HG02870 (cell line): ENCODE measurements around the gene SPOPL.
A peak's percentile ranks its signal among the peaks of the same experiment; 100 is the strongest.
"Not testable (repeated sequence)": the region's sequence is repeated elsewhere in the genome, so short reads cannot be mapped to it uniquely, and the experiment has no call there.

Experiments used
- ATAC-seq: cut with Tn5 transposase; IDR thresholded peaks from one replicate; pipeline ENCODE4 v1.9.1; 2021; ENCODE audit warnings: mild to moderate bottlenecking, moderate library complexity; ENCODE audit not compliant: unreplicated experiment

SPOPL gene

GRCh38 chr2:138501425-138502254 is at the start of gene SPOPL:
Gene SPOPL, plus strand, starts transcription at chr2:138501770. Its CDS starts 48,447 bp downstream, at chr2:138550217.
- ATAC-seq: peak; percentile 65

GRCh38 chr2:138452324-138452723 is 49.2 kb upstream of the SPOPL start:
- ATAC-seq: no peak

DNA sequence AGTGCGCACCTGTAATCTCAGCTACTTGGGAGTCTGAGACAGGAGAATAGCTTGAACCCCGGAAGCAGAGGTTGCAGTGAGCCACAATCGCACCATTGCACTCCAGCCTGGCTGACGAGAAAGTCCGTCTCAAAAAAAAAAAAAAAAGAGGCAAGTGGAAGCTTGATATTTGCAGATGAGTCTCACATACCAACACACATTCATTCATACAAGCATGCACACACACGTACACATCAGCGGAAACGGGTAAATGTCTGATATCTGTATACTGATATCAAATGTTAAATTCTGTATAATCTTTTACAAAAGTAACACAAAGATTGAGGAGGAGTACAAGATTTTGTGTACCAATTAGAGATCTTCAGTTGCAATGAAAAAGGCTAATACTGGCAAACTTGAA is 47.8 kb upstream of the SPOPL start:
- ATAC-seq: no peak

GRCh38 chr2:138454761-138455160 is 46.8 kb upstream of the SPOPL start:
- no peak for ATAC-seq

DNA sequence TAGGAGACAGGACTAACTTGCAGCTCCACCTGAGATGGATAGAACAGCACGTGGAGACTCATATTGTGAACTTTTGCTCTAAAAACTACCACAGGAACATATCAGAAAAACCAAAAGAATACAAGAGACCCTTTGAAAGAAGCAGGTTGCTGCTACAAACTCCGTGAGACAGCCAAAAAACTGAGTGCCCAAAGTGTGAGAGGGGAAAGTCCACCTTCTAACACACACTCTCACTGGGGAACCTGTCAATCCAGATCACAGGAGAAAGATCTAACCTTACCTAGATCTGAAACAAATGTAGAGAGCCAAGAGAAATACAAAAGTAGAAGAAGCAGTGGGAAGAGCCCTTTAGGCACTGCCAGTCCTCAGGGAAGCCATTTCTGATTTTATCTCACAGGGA is 46.3 kb upstream of the SPOPL start:
- ATAC-seq: no peak

GRCh38 chr2:138455691-138456090 is 45.9 kb upstream of the SPOPL start:
- ATAC-seq: no peak

GRCh38 chr2:138462689-138463088 is 38.9 kb upstream of the SPOPL start:
- not testable (repeated sequence) for ATAC-seq

DNA sequence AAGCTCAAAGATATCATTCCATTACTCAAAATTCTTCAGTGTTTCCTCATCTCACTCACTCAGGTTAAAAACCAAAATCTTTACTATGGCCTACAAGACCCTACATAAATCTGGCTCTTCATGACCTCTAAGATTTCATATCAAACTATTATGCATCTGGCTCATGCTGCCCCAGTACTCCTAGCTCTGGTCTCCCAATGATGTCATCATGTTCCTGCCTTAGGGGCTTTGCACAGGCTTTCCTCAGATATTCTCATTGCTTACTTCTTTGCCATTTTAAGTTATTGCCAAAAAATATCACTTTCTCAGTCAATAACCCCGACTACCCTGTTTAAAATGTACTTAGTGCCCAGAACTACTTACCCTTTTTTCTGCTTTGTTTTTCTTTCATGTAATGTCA is 33.0 kb upstream of the SPOPL start:
- ATAC-seq: no peak

- no peak for ATAC-seq
Measured at GRCh38 chr2:138469411-138469810, 32.2 kb upstream of the SPOPL start.

GRCh38 chr2:138470941-138471340 is 30.6 kb upstream of the SPOPL start:
- no peak for ATAC-seq

DNA sequence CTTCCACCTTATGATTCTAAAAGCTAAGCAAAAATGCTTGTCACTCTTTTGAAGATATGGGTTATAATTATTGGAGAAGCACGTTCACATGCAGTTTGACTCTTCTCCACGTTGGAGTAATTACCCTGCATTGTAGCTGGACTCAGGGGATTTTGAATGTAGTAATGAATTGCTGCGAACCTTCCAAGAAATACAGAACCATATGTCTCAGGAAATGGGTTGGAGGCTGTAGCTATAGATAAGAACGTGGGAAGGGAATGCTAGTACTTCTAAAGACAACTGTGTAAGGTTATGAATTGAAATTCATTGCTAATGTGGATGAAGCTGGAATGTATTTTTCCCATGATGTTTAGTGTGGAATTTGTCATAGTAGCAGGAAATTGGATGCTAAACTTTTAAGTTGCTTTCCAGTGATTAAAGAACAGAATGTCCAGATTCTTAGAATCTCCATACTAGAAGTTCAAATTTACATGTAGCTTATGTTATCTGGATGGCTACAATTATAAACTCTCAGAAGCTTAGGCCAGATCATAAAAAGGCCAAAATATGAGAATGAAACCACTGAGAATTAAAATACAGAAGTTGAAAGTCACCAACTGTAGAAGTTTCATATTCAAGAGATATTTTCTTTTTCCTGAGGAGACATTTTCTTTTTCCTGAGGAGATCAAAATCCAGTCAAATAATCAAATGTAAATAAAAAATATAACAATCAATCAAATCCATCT is 27.3 kb upstream of the SPOPL start:
- ATAC-seq: no peak

DNA sequence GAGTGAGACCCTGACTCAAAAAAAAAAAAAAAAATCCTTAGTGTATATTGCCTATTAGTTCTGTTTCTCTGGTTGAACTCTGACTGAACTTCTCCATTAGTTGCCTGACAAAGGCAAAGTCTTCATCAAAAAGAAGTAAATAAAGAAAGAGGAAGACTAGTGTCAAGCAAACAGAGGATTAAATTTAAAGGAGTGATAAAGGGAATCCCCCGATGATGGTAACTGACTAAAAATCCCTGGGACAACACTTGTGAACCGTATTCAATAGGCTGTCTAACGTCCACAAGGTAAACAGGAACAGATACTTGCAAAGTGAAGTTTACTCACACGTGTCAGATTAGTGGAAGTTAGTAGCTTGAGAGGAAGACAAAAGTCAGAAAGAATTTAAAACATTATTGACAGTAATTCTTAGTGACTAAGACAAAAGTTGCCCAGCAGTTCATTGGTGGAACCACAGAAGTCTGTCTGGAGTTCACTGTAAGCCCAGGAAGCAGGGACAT is 26.2 kb upstream of the SPOPL start:
- ATAC-seq: peak; percentile 94

- no peak for ATAC-seq
Measured at GRCh38 chr2:138476186-138476585, 25.4 kb upstream of the SPOPL start.

DNA sequence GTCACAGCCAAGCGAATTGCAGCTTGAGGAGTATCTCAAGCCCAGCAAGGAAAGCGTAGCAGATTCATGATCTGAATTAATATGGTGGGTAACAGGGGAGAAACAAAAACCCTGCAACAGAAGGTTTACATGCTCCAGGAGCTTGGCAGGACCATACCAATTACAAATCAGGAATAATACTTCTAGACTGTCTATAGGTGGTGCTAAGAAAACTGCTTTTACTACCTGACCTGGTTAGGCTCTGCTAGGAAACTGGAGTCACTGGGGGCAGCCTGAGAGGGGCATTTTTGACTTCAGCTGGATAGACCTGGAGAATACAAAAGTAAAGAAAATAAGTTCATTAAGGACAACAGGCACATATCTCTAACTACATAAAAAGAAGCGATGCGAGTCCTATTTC is 24.6 kb upstream of the SPOPL start:
- no peak for ATAC-seq

GRCh38 chr2:138482796-138483195 is 18.8 kb upstream of the SPOPL start:
- ATAC-seq: not testable (repeated sequence)

DNA sequence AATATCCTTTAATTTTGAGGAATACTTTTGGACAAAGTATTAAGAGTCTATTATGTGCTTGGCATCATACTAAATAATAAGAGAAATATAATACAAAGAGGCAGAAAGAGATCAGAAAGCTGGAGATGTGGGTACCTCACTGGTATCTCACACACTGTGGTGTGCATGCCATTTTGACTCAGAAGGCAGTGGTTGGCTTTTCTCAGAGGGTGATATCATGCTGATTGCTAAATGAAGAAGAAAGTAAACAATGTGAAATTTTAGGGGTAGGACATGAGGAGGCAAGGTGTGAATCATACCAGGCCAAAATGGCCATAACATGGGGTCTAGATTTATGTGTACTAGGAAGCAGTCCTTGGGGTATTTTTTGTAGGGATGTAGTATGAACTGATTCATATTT is 16.6 kb upstream of the SPOPL start:
- no peak for ATAC-seq

- no peak for ATAC-seq
Measured at GRCh38 chr2:138486363-138487198, 15.0 kb upstream of the SPOPL start.

GRCh38 chr2:138490673-138491494 is 10.7 kb upstream of the SPOPL start:
- ATAC-seq: no peak

DNA sequence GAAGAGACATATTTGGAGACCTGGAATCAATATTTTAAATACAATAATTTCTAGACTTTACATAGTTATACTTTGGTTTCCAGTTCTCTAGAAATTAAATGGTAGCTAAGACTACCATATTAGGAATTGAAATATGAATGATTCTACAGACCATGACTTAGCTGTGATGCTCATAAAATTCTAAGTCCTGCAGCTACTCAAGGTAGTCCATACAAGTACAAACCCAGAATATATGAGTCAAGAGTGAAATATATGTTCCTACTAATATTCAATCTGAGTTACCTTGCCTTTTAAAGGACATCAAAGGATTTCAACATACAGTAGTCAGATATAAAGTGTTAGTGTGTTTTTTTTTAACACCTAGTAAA is 10.1 kb upstream of the SPOPL start:
- no peak for ATAC-seq

DNA sequence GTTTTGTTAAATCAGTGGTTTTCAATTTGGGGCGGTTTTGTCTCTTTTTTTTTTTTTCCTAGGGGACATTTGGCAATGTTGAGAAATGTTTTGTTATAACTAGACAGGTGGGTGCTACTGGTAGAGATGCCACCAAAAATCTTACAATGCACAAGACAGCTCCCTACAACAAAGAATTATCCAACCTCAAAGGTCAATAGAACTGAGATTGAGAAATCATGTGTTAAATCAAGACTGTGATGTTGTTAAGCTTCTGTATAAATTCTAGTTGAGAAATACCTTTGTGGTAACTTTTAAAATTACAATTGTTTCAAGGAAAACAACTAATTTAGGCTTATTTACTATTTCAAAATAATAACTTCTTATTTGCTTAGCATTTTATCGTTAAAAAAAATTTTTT is 9.4 kb upstream of the SPOPL start:
- no peak for ATAC-seq
